ENCODE results near the gene WDR88.
"Not testable (repeated sequence)": the region's sequence is repeated elsewhere in the genome, so short reads cannot be mapped to it uniquely, and the experiment has no call there.

The WDR88 gene

DNA sequence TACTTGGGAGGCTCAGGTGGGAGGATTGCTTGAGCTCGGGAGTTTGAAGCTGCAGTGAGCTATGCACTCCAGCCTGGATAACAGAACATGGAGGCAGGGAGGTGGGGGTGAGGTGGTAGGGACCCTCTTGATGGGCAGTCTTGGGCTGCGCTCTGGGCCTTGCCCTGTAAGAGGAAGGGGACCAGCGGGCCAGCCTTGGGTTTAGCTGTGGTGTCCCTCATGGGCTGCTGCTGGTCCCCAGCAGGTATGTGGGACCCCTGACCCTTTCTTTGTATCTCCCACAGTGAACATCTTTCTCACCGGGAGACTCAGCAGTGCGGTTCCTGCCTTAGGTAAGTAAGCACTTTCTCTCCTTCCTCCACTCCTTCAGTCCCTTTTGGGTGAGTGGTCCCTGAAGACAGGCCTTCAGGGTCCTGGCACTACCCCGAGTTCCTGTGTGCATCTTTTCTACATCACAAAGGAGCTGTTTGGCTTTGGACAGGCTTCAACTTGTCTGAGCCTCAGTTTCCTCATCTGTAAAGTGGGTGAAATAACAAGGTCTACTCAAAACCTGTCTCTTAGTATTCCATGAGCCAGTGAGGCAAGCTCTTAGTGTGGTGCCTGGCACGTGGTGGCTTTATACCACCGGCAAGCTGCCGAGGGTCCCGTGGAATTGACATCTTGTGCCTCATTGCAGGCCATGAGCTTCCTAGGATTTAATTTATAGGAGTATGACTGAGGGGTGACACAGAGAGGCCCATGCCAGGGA lies 64.7 kb downstream of the WDR88 start:
- no peak for DNase-seq (ENCODE audit: low read depth in 2 of 2, low spot score in 1 of 2)

DNA sequence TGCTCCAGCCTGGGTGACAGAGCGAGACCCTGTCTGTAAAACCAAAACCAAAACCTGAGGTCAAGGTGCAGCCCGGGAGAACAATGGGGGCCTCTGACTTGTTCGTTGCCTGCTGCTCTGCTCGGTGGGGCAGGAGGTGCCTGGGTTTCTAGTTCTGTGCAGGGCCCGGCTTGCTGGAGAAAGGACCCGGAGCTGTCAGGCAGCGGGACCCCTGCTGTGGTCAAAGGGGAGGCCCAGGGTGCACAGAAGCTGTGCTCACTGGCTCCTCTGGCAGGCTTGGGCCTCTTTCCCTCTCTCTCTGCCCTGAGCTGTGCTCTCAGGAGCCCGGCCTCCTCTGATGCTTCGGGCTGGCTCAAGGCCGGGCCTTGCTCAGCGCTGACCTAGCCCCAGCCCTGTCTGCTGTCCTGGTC lies 65.7 kb downstream of the WDR88 start:
- no peak for DNase-seq (ENCODE audit: low read depth in 2 of 2, low spot score in 1 of 2)

DNA sequence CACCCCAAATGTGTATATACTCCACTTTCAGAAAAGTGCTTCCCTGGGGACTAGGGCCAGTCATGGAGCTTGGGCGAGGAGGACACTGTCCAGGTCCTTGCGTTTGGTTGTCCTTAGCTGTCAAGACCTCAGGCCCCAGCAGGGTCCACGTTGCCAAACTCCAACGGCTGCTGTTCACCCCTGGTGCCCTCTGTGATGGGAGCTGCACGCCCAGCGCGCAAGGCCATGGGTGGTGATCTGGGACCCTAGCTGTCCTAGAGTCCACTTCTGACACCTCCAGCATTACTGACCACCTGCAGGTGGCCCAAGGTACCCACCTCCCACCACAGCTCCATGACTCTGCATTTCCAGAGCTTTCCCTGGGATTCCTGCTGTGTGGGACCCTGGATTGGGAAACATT lies 66.3 kb downstream of the WDR88 start:
- no peak for DNase-seq (ENCODE audit: low read depth in 2 of 2, low spot score in 1 of 2)

DNA sequence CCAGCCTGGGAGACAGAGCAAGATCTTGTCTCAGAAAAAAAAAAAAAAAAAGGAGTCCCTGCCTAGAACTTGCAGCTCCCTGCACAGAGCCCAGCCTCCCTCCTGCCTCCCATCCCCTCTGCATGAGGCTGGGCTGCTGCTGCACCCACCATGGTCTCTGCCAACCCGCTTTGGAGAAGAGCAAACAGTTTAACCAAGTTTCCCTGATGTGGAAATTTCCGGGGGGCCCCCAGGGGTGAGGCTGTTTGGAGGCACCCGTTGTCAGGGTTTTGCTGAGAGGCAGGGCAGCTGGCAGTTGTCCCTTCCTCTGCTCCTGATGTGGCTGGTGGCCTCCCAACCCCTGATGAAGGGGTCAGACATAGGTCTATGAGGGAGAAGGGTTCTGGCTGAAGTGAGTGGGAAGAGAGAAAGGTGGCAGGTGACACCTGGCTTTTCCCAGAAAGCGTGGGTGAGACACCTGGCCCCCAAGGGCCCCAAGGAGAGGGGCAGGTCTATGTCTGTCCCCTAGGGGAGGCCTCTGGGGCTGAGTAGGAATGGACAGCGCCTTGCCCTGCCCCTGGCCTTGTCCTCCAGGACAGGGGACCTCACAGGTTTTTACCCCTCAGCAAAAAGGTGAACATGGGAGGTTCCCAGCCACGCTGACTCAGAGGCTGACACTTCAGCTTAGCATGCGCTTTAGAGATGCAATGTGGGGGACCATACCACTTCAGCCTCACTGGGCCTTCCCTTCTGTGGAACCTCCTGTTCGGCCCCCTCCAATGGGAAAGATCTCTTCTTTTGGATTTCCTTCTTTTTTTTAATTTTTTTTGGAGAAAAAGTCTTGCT lies 67.7 kb downstream of the WDR88 start:
- no peak for DNase-seq (ENCODE audit: low read depth in 2 of 2, low spot score in 1 of 2)

DNA sequence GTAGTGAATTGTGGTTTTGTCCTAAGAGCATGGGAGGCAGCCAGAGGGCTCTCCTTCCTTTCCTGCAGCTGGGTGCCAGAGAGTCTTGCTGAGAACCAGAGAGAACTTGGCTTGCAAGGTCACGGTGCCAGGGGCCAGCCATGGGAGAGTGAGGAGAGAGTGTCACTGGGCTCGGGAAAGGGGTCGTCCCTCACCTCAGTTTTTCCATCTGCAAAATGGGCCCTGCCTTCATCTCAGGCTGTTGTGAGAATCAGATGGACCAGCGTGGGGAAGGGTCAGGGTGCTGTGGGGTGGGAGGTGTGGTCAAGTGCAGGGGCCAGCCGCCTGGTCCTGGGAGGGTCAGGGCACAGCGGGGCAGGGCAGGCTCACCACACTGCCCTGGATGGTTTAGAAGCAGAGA lies 69.6 kb downstream of the WDR88 start:
- no peak for DNase-seq (ENCODE audit: low read depth in 2 of 2, low spot score in 1 of 2)

DNA sequence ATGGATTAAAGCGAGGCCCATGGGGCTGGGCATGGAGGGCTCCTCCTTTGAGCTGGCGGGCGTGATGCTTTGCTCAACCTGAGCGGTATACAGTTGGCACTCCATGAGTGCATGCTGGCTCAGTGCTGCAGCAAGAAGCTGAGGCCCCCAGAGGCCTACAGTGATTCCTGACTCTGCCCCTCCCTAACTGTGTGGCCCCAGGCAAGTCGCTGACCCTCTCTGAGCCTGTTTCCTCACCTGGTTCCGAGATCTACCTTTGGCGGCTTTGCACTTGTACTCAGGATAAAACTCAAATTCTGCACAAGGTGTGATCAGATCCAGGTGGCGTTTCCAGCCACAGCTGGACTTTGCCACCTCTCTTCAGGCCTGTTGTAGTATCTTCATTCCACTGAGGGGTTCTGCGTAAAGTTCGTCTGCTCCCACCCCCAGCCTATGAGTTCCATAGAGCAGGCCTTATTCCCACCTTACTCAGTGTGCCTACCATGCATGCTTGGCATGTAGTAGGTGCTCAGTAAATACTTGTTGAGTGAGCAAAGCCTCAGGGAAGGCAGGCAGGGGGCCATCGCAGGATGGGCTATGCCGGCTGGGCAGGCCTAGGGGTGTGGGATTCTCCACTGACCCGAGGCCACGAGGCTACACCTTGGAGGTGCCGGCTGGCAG lies 70.1 kb downstream of the WDR88 start:
- no peak for DNase-seq (ENCODE audit: low read depth in 2 of 2, low spot score in 1 of 2)

DNA sequence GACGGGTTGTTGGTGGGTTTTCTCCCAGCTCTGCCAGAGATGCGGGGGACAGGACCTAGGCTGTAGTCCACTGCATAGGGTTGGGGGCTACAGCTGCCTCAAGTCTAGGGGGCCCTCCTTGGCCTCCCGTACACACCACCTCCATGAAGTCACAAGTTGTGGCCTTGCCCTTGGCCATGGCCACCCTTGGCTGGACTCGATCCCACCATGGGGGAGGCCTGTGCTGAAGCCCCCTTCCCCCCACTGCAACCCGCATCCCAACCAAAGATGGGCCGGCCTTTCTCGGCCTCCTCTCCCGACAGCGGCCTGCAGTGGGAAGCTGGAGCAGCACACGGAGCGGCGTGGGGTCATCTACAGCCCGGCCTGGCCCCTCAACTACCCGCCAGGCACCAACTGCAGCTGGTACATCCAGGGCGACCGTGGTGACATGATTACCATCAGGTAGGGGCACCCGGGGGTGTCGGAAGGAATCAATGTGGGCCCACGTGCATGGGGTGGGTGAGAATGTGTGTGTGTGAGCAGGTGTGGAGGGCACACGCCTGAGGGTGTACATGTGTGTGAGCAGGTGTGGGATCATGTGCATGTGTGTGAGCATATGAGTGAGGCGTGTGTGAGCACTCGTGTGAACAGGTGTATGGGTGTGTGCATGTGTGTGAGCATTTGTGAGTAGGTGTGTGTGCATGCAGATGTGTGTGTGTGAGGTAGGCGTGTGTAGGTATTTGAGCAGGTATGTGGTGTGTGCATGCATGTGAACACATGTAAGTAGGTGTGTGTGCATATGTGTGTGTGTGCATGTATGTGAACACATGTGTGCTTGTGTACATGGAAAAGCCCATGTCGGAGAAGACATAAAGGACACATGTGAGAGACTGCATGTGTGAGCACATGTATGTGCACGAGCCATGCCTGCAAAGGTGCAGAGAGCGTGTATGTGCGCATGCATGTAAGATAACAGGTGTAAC lies 70.9 kb downstream of the WDR88 start:
- DNase-seq (ENCODE audit: low read depth in 2 of 2, low spot score in 1 of 2) = no peak

DNA sequence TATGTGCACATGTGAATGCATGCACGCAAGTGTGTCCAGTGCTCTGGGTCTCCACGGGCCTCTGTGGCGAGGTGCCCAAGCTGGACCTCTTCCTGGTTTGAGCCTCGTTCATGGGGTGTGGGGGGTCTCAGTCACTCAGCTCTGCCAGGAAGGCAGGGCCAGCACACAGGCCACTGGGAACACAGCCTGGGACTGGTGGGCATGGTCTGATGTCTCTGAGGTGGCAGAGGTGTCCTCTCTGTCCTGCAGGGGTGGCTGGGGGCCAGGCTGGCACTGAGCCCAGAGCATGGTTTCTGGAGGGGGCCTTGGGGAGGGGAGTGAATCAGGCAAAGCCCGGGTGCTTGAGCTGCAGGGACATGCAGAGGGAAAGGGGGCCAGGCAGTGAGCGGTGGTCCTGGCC lies 71.6 kb downstream of the WDR88 start:
- no peak for DNase-seq (ENCODE audit: low read depth in 2 of 2, low spot score in 1 of 2)

DNA sequence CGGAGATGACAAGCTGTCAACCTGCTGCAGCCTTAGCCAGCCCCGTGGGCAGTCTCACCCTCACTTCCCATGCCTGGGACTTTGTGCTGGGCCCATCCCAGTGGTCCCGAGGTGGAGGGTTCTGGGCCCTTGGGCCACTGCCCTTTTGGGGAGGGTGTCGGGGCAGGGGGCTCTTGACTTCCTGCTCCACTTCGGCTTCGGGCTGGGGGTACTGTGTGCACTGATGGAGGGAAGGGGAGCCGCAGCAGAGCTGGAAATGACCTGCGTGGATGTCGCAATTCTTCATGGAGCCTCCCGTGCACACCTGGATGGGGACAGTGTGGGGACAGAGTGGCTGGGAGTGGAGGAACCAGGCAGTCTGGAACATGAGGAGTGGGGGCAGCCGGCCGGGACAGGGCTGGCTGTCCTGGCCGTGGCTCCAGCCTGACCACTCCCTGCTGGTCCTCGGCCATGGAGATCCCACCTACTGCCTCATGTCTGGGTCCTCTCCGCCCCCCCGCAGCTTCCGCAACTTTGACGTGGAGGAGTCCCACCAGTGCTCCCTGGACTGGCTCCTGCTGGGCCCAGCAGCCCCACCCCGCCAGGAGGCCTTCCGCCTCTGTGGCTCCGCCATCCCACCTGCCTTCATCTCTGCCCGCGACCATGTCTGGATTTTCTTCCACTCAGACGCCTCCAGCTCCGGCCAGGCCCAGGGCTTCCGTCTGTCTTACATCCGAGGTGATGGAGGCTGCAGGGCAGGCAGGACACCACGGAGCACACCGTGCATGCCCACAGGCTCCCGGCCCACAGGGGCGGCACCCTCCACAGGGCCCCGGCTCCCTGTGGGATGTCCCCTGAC lies 72.4 kb downstream of the WDR88 start:
- no peak for DNase-seq (ENCODE audit: low read depth in 2 of 2, low spot score in 1 of 2)

DNA sequence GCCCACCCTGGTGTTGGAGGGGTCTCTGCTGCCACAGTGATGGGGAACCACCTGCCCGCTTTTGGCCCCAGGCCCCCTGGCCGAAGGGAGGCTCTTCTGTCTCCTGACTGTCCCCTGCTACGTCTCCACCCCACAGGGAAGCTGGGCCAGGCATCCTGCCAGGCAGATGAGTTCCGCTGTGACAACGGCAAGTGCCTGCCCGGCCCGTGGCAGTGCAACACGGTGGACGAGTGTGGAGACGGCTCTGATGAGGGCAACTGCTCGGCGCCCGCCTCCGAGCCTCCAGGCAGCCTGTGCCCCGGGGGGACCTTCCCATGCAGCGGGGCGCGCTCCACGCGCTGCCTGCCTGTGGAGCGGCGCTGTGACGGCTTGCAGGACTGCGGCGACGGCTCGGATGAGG lies 73.2 kb downstream of the WDR88 start:
- DNase-seq (ENCODE audit: low read depth in 2 of 2, low spot score in 1 of 2) = no peak

DNA sequence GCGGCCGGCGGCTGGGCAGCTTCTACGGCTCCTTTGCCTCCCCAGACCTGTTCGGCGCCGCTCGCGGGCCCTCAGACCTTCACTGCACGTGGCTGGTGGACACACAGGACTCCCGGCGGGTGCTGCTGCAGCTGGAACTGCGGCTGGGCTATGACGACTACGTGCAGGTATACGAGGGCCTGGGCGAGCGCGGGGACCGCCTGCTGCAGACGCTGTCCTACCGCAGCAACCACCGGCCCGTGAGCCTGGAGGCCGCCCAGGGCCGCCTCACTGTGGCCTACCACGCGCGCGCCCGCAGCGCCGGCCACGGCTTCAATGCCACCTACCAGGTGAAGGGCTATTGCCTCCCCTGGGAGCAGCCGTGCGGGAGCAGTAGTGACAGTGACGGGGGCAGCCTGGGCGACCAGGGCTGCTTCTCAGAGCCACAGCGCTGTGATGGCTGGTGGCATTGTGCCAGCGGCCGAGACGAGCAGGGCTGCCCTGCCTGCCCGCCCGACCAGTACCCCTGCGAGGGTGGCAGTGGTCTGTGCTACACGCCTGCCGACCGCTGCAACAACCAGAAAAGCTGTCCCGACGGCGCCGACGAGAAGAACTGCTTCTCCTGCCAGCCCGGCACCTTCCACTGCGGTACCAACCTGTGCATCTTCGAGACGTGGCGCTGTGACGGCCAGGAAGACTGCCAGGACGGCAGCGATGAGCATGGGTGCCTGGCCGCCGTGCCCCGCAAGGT lies 73.8 kb downstream of the WDR88 start:
- DNase-seq (ENCODE audit: low read depth in 2 of 2, low spot score in 1 of 2) = no peak

DNA sequence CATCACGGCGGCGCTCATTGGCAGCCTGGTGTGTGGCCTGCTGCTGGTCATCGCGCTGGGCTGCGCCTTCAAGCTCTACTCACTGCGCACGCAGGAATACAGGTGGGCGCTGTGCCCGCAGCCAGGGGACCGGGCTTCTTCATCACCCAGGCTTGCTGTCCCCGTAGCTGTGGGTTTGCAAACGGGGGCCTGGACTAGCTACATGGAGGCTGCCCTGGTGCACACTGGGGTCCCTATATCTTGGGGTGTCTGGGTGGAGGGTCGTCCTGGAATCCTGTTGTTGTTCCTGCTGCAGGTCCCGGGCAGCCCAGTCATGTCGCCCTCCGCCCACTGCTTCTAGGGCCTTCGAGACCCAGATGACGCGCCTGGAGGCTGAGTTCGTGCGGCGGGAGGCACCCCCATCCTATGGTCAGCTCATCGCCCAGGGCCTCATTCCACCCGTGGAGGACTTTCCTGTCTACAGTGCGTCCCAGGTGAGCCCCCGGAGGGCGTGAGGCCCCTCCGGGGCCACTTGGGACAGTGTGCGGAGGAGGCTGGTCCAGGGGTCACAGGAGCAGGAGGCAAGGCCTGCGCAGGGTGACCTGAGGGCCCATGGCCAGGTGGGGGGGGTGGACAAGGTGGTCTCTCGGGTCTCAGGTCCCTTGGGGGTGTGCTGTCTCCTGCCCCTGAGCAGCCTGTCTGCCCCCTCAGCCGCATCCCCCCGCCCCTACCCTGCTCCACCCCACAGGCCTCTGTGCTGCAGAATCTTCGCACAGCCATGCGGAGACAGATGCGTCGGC lies 74.5 kb downstream of the WDR88 start:
- no peak for DNase-seq (ENCODE audit: low read depth in 2 of 2, low spot score in 1 of 2)

DNA sequence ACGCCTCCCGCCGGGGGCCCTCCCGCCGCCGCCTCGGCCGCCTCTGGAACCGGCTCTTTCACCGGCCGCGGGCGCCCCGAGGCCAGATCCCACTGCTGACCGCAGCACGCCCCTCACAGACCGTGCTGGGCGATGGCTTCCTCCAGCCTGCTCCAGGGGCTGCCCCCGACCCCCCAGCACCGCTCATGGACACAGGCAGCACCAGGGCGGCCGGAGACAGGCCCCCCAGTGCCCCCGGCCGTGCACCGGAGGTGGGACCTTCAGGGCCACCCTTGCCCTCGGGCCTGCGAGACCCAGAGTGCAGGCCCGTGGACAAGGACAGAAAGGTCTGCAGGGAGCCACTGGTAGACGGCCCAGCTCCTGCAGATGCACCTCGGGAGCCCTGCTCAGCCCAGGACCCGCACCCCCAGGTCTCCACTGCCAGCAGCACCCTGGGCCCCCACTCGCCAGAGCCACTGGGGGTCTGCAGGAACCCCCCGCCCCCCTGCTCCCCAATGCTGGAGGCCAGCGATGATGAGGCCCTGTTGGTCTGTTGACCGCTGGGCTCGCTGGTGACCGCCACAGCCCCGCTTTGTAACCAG lies 75.2 kb downstream of the WDR88 start:
- DNase-seq (ENCODE audit: low read depth in 2 of 2, low spot score in 1 of 2) = no peak

DNA sequence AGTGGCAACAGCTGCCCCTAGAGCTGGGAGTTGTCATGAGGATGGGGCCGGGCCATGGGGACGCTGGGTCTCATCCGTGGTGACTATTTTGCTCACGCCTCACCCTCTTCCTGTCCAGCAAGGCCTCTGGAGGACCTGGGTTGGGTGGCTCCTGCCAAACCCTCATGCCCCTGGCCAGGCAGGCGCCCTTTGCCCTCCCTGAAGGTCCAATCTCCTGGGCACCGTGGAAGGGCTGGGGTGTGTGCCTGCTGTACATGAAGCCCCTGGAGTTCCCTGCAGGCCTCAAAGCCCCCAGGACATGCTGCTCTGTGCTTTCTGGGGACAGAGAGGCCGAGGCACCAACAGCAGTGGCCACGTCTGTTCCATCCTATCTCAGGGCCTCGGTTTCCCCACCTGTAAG lies 76.0 kb downstream of the WDR88 start:
- DNase-seq (ENCODE audit: low read depth in 2 of 2, low spot score in 1 of 2) = no peak

DNA sequence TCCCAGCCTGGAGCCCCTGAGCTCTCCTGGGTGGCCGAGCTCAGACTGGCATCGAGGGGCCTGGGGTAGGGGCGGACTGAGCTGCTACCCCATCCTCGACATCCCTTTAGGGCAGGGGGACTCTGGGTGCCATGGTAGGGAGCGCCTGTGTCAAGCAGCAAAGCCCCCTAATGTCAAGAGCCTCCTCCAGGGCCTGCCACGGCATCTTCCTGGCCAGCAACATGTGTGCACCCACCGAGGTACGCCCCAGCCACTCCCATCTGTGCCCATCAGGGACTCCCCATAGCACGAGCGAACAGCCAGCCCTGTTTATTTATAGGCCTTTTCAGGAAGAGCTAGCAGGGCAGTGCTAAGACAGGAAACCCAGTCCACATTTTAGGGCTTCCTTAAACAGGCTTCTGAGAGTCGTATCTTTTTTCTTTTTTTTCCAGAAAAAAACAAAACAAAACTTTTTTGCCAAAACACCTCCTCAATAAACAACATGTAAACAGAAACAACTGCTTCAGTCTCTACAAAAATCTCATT lies 76.5 kb downstream of the WDR88 start:
- no peak for DNase-seq (ENCODE audit: low read depth in 2 of 2, low spot score in 1 of 2)

DNA sequence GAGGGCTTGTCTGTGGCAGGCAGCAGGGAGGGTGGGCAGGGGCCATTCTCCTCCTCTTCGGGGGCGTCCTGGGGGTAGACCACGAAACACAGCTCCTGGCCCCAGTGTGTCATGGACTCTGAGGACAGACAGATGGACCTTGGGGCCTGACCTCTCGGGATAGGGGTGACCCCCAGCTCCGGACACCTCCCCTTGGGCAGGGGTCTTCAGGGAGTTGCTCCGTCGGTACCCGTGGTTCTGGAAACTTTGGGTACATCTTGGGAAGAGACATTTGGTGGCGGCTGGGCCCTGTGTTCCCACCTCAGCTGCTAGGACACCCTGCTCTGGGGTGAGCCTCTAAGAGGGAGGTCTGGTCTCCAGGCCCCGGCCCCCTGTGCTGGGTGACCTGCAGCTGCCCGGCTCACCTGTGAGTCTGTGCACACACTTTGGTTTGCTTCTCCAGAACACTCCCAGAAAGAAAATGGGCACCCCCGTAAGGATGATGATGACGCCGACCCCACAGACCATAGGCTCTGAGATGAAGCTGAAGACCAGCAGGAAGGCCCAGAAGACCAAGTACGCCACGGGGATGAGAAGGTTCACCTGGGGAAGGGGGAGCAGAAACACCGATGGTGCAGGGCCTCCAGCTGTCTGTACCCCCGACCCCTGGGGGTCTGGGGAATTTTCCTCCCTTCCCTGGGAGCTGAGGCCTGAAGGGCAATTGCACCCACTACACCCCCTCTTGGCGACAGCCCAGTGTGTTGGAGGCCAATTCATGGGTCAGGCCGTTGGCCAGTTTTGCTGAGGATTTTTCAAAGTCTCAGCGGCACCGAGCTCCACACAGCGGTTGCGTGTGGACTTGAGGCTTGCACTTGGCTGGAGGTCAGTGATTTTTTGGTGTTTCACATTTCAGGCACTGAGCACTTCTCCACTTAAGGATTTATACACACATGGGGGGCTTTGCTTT lies 77.3 kb downstream of the WDR88 start:
- DNase-seq (ENCODE audit: low read depth in 2 of 2, low spot score in 1 of 2) = no peak

DNA sequence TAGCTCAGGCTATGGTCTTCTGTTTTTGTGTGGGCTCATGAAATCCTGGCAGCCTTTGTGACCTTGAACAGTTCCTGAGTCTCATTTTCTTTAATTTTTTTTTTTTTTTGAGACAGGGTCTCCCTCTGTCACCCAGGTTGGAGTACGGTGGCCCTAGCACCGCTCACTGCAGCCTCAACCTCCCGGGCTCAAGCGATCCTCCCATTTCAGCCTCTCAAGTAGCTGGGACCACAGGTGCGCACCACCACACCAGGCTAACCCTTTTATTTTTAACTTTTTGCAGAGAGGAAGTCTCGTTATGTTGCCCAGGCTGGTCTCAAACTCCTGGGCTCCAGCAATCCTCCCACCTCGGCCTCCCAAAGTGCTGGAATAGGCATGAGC lies 77.9 kb downstream of the WDR88 start:
- DNase-seq (ENCODE audit: low read depth in 2 of 2, low spot score in 1 of 2) = not testable (repeated sequence)
